H1 (cell line): ENCODE measurements around the gene FASLG. TPM values are rescaled to one million over a fixed set of nuclear protein-coding genes. Genes with fewer than 3 reads are reported as not detected.

Experiments used
- CTCF ChIA-PET: fragments of 300-600 bp; sonication (Branson Sonifier 250); formaldehyde crosslinking; loops from one replicate; lab custom pipeline; 2021; ENCODE audit not compliant: partially characterized antibody; lab: Charles Lee
- POLR2A ChIA-PET: fragments of 300-600 bp; sonication (Branson Sonifier 250); formaldehyde crosslinking; loops from one replicate; lab custom pipeline; 2021; ENCODE audit warnings: inconsistent platforms; ENCODE audit not compliant: partially characterized antibody; lab: Charles Lee
- DNase-seq, 2 experiments: peaks; one replicate each; pipeline versions ENCODE4 v3.0.0 to v3.0.0-alpha.2; 2010 to 2022; ENCODE audit warnings: low spot score in 2 of 2, low read depth in 1 of 2, mixed read lengths in 1 of 2
- FAIRE-seq: peaks from 2 replicates; lab custom pipeline; 2011; peaks lifted over from hg19 to GRCh38; lab: Jason Lieb, UNC
- H2AFZ ChIP-seq: 2 replicates; pipeline ENCODE4 v1.8.1; 2012; ENCODE audit warnings: low read length, inconsistent platforms
- H2AK5ac ChIP-seq: 2 replicates; pipeline ENCODE4 v1.6.1; 2013; ENCODE audit warnings: low read depth, low read length
- H2BK120ac ChIP-seq: replicated peaks from 2 replicates; pipeline ENCODE3; 2013; ENCODE audit warnings: low read depth, low read length, inconsistent platforms
- H2BK12ac ChIP-seq: 2 replicates; pipeline ENCODE4 v1.6.1; 2013; ENCODE audit warnings: low read depth, low read length
- H2BK15ac ChIP-seq: 2 replicates; pipeline ENCODE4 v1.6.1; 2013; ENCODE audit warnings: low read length
- H2BK20ac ChIP-seq: 2 replicates; pipeline ENCODE4 v1.6.1; 2013; ENCODE audit warnings: low read length
- H2BK5ac ChIP-seq: 2 replicates; pipeline ENCODE4 v1.6.1; 2013; ENCODE audit warnings: low read depth, low read length
- H3K14ac ChIP-seq: 2 replicates; pipeline ENCODE4 v1.6.1; 2013; ENCODE audit warnings: inconsistent platforms; ENCODE audit not compliant: insufficient read length
- H3K18ac ChIP-seq: 2 replicates; pipeline ENCODE4 v1.6.1; 2013; ENCODE audit warnings: low read length; ENCODE audit errors: extremely low read depth
- H3K23ac ChIP-seq: 2 replicates; pipeline ENCODE4 v1.6.1; 2013; ENCODE audit warnings: inconsistent platforms; ENCODE audit not compliant: insufficient read length
- H3K23me2 ChIP-seq: 2 replicates; pipeline ENCODE4 v1.6.1; 2013; ENCODE audit warnings: low read depth, low read length
- H3K27ac ChIP-seq: 2 replicates; pipeline ENCODE4 v1.6.1; 2011; ENCODE audit warnings: low read depth, low read length, inconsistent platforms
- H3K27me3 ChIP-seq, 4 experiments: replicated peaks in 1 of 4; 1 replicate in 1 of 4; 2 replicates in 3 of 4; pipeline versions ENCODE4 v1.6.1 to v1.8.1; 2011 to 2013; ENCODE audit warnings: low read length in 3 of 4, mild to moderate bottlenecking in 3 of 4, inconsistent platforms in 2 of 4, mixed read lengths in 2 of 4, moderate library complexity in 1 of 4; ENCODE audit not compliant: control insufficient read depth in 3 of 4, insufficient read depth in 3 of 4; ENCODE audit errors: extremely low read depth in 1 of 4
- H3K36me3 ChIP-seq, 4 experiments: 2 replicates each; pipeline versions ENCODE4 v1.6.1 to v1.8.1; 2011 to 2013; ENCODE audit warnings: mild to moderate bottlenecking in 4 of 4, low read length in 3 of 4, moderate library complexity in 2 of 4, control low read depth in 1 of 4, inconsistent platforms in 1 of 4; ENCODE audit not compliant: insufficient read depth in 4 of 4, control insufficient read depth in 2 of 4
- H3K4ac ChIP-seq: replicated peaks from 2 replicates; pipeline ENCODE3; 2013; ENCODE audit warnings: low read length, low read depth, mixed read lengths, inconsistent platforms; ENCODE audit not compliant: insufficient read length
- H3K4me1 ChIP-seq, 4 experiments: replicated peaks in 1 of 4; 1 replicate in 1 of 4; 2 replicates in 3 of 4; pipeline versions ENCODE4 v1.6.1 to v1.8.1; 2011 to 2013; ENCODE audit warnings: low read length in 3 of 4, inconsistent platforms in 2 of 4, mixed read lengths in 1 of 4; ENCODE audit not compliant: insufficient read depth in 4 of 4, control insufficient read depth in 3 of 4
- H3K4me2 ChIP-seq, 2 experiments: 2 replicates each; pipeline versions ENCODE4 v1.6.1 to v1.8.1; 2011 to 2013; ENCODE audit warnings: low read depth in 2 of 2, low read length in 2 of 2, control low read depth in 1 of 2, inconsistent platforms in 1 of 2, mild to moderate bottlenecking in 1 of 2; ENCODE audit not compliant: insufficient read depth in 1 of 2
- H3K4me3 ChIP-seq, 4 experiments: fragments of 200-600, 300-600 bp in 1 of 4; sonication (generic), shearing (Covaris generic), sonication (Bioruptor Twin) in 1 of 4; 2 replicates each; pipeline versions ENCODE4 v1.5.1 to v1.8.1; 2011 to 2016; ENCODE audit warnings: low read length in 4 of 4, low read depth in 3 of 4, control low read depth in 2 of 4, inconsistent platforms in 2 of 4, mild to moderate bottlenecking in 2 of 4, mixed read lengths in 1 of 4, moderate library complexity in 1 of 4; ENCODE audit not compliant: insufficient read depth in 2 of 4; ENCODE audit errors: extremely low read depth in 1 of 4
- H3K56ac ChIP-seq: replicated peaks from 2 replicates; pipeline ENCODE3; 2013; ENCODE audit warnings: low read depth, mild to moderate bottlenecking, mixed read lengths, low read length, inconsistent platforms; ENCODE audit not compliant: insufficient read length
- H3K79me1 ChIP-seq: 2 replicates; pipeline ENCODE4 v1.6.1; 2013; ENCODE audit warnings: low read depth, low read length, control low read depth
- H3K79me2 ChIP-seq, 2 experiments: 2 replicates each; pipeline versions ENCODE4 v1.6.1 to v1.8.1; 2012 to 2013; ENCODE audit warnings: low read length in 2 of 2, mild to moderate bottlenecking in 2 of 2, inconsistent platforms in 1 of 2; ENCODE audit not compliant: insufficient read depth in 2 of 2, control insufficient read depth in 1 of 2
- H3K9ac ChIP-seq, 4 experiments: replicated peaks in 1 of 4; 1 replicate in 1 of 4; 2 replicates in 3 of 4; pipeline versions ENCODE4 v1.6.1 to v1.8.1; 2011 to 2013; ENCODE audit warnings: low read depth in 3 of 4, low read length in 3 of 4, control low read depth in 2 of 4, mild to moderate bottlenecking in 2 of 4, moderate library complexity in 2 of 4, inconsistent platforms in 1 of 4; ENCODE audit errors: extremely low read depth in 1 of 4
- H3K9me3 ChIP-seq, 2 experiments: 2 replicates each; pipeline versions ENCODE4 v1.6.1 to v1.8.1; 2012 to 2013; ENCODE audit warnings: mild to moderate bottlenecking in 2 of 2, moderate library complexity in 2 of 2, control low read depth in 1 of 2, inconsistent platforms in 1 of 2, low read depth in 1 of 2, low read length in 1 of 2, mixed read lengths in 1 of 2; ENCODE audit not compliant: insufficient read depth in 2 of 2
- H4K20me1 ChIP-seq, 2 experiments: replicated peaks in 1 of 2; 2 replicates each; pipeline versions ENCODE3 to v1.8.1; 2011 to 2013; ENCODE audit warnings: inconsistent platforms in 2 of 2, low read length in 2 of 2, mild to moderate bottlenecking in 1 of 2; ENCODE audit not compliant: insufficient read depth in 2 of 2, control insufficient read depth in 1 of 2
- H4K5ac ChIP-seq: 2 replicates; pipeline ENCODE4 v1.6.1; 2013; ENCODE audit warnings: low read length, low read depth, mixed read lengths, inconsistent platforms; ENCODE audit not compliant: insufficient read length
- H4K8ac ChIP-seq: 2 replicates; pipeline ENCODE4 v1.8.0; 2013; ENCODE audit warnings: mild to moderate bottlenecking, moderate library complexity, low read length, inconsistent platforms; ENCODE audit not compliant: insufficient read depth; ENCODE audit errors: extremely low read depth
- H4K91ac ChIP-seq: replicated peaks from 2 replicates; pipeline ENCODE3; 2013; ENCODE audit warnings: low read length, mixed read lengths, inconsistent platforms; ENCODE audit not compliant: insufficient read length
- CHD1 ChIP-seq: IDR thresholded peaks from 2 replicates; pipeline ENCODE4 v1.6.1; 2012; ENCODE audit warnings: low read depth, low read length, improper control_type of control experiment
- CREB1 ChIP-seq: IDR thresholded peaks from 2 replicates; pipeline ENCODE4 v1.6.1; 2012; ENCODE audit warnings: inconsistent platforms
- CTBP2 ChIP-seq: IDR thresholded peaks from 2 replicates; pipeline ENCODE4 v1.7.0; 2011; ENCODE audit warnings: borderline replicate concordance, mild to moderate bottlenecking, moderate library complexity, mixed read lengths, low read length; ENCODE audit not compliant: insufficient read depth, insufficient read length
- GABPA ChIP-seq: IDR thresholded peaks from 2 replicates; pipeline ENCODE4 v1.6.1; 2011; ENCODE audit warnings: mild to moderate bottlenecking, low read length, moderate library complexity, borderline replicate concordance; ENCODE audit not compliant: insufficient read depth
- JUN ChIP-seq: IDR thresholded peaks from 2 replicates; pipeline ENCODE4 v1.6.1; 2011; ENCODE audit warnings: low read depth, mild to moderate bottlenecking, improper control_type of control experiment, low read length
- NANOG ChIP-seq: IDR thresholded peaks from 2 replicates; pipeline ENCODE4 v1.6.1; 2011; ENCODE audit warnings: low read length, low read depth, mild to moderate bottlenecking, inconsistent platforms; ENCODE audit not compliant: insufficient read depth, poor library complexity, severe bottlenecking
- POLR2A ChIP-seq, 2 experiments: IDR thresholded peaks; 1 replicate in 1 of 2; 2 replicates in 1 of 2; pipeline ENCODE4 v1.6.1; 2011; ENCODE audit warnings: low read depth in 2 of 2, low read length in 2 of 2, mild to moderate bottlenecking in 2 of 2; ENCODE audit errors: control extremely low read depth in 1 of 2
- POU5F1 ChIP-seq: IDR thresholded peaks from 2 replicates; pipeline ENCODE4 v1.6.1; 2011; ENCODE audit warnings: low read depth, mild to moderate bottlenecking, low read length, moderate library complexity
- RBBP5 ChIP-seq: IDR thresholded peaks from 2 replicates; pipeline ENCODE4 v1.7.1; 2012; ENCODE audit warnings: low read depth, mild to moderate bottlenecking, inconsistent platforms, low read length, moderate library complexity, borderline replicate concordance
- SP2 ChIP-seq: IDR thresholded peaks from 2 replicates; pipeline ENCODE4 v1.6.1; 2012; ENCODE audit warnings: mild to moderate bottlenecking, low read length, inconsistent platforms
- ZNF274 ChIP-seq: IDR thresholded peaks from 2 replicates; pipeline ENCODE4 v1.7.0; 2012; ENCODE audit warnings: low read length, borderline replicate concordance; ENCODE audit errors: extremely low read depth
- WGBS, 2 experiments: shearing (Covaris generic) in 1 of 2; methylation state at CpG; one replicate each; pipeline versions ENCODE4 v1.1.6 to v1.1.7; 2013 to 2015; ENCODE audit warnings: low lambda C conversion rate in 2 of 2, mixed read lengths in 2 of 2, inconsistent platforms in 1 of 2, low coverage in 1 of 2, missing lambda C conversion rate in 1 of 2; ENCODE audit not compliant: insufficient replicate concordance in 2 of 2, insufficient coverage in 1 of 2, insufficient read length in 1 of 2; ENCODE audit errors: extremely low coverage in 1 of 2, missing lambda C conversion rate in 1 of 2; 5-methylcytosine and 5-hydroxymethylcytosine counted together
- polyA plus RNA-seq, 7 experiments: library from polyadenylated mRNA; depleted of rRNA in 3 of 7; stranded (reverse) in 5 of 7; unstranded in 2 of 7; fragments of >200 nt in 5 of 7; fragments of 200-250 nt in 2 of 7; gene quantifications; 1 replicate in 5 of 7; 2 replicates in 1 of 7; 4 replicates in 1 of 7; pipeline versions ENCODE4 v1.2.1 to v1.2.3, GENCODE V29; 2011 to 2013; ENCODE audit warnings: missing spikeins in 2 of 7, mixed read lengths in 2 of 7
- total RNA-seq: library from RNA; stranded (reverse); fragmentation: NEBNext Ultra II Directional; extraction: Animal tissue kit (Norgen Biotek cat#: 25700); gene quantifications from 2 replicates; pipeline ENCODE4 v1.2.1, GENCODE V29; 2021
- TF ChIP-seq, protein P1 (sequence below): IDR thresholded peaks from 2 replicates; pipeline ENCODE4 v1.6.1; 2012; ENCODE audit warnings: low read length, inconsistent platforms
- TF ChIP-seq, protein P2 (sequence below): IDR thresholded peaks from 2 replicates; pipeline ENCODE4 v1.6.1; 2011; ENCODE audit warnings: low read depth, mild to moderate bottlenecking, low read length; ENCODE audit not compliant: insufficient read depth

Gene FASLG
- total and polyA plus RNA-seq, 2 of the 8 experiments (the other 6 are each of a cell fraction or from before 2014, with no cell fraction given) = not detected

DNA sequence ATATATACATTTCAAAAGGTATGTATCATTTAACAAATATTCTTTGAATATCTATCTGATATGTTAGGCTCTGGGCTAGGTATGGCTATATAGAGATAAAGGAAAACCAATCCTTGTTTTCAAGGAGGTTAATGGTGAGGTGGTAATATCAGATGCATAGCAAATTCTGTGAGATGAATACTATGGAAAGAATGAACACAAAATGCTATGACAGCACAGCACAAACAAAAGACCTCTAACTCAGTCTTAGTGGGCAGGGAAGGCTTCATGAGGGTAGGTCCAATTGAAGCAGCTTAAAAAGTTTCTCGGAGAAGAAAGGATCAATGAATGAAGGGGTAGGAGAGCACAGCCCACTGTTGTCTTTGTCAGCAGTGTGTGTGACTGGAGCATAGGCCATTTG, 27.2 kb downstream of the FASLG start:
- Histone ChIP-seq H3K27me3 (no peaks in the 10 kb centered on the region), H3K9ac (no peak overlapping the region), H4K20me1 (no peaks in the 10 kb centered on the region), H3K79me2 (no peaks in the 10 kb centered on the region), H3K36me3 (no peaks in the 10 kb centered on the region), H2BK20ac (no peak overlapping the region), H3K4me3 (no peak overlapping the region), H2AK5ac (no peak overlapping the region), H2AFZ (no peak overlapping the region), H2BK120ac (no peak overlapping the region), H3K79me1 (no peaks in the 10 kb centered on the region), H3K27ac (no peak overlapping the region), H3K14ac (no peak overlapping the region), H3K56ac (no peak overlapping the region), H3K4me1 (peaks cover 0 to 8% (median 0%) of the 10 kb centered on the region in 4 experiments; a peak in 2 of 7 replicates), H3K18ac (no peak overlapping the region), H3K23me2 (no peaks in the 10 kb centered on the region), H4K8ac (no peak overlapping the region), H4K5ac (no peak overlapping the region), H2BK5ac (no peak overlapping the region), H2BK12ac (no peak overlapping the region), H2BK15ac (no peak overlapping the region), H4K91ac (no peak overlapping the region), H3K4me2 (no peak overlapping the region), H3K23ac (no peak overlapping the region), H3K9me3 (no peaks in the 10 kb centered on the region), H3K4ac (no peak overlapping the region)
- FAIRE-seq = no peak
- 78% methylated on average over 1 of the region's 1 CpG; no CpG with 5 or more reads in 1 of the 2 experiments for WGBS, 2 experiments
- DNase-seq = no peak
- POLR2A ChIA-PET = no interaction called here
- CTCF ChIA-PET = interaction anchor here (0.7 to 2.2 kb wide), 3 partner anchors 37 to 75 kb away, joined by 3 to 7 read pairs (median 3); no protein-coding TSS in a partner anchor
- TF ChIP-seq JUN = no peak
- TF ChIP-seq NANOG = no peak
- no peak for TF ChIP-seq RBBP5
- no peak for TF ChIP-seq ZNF274
- TF ChIP-seq, protein P1, sequence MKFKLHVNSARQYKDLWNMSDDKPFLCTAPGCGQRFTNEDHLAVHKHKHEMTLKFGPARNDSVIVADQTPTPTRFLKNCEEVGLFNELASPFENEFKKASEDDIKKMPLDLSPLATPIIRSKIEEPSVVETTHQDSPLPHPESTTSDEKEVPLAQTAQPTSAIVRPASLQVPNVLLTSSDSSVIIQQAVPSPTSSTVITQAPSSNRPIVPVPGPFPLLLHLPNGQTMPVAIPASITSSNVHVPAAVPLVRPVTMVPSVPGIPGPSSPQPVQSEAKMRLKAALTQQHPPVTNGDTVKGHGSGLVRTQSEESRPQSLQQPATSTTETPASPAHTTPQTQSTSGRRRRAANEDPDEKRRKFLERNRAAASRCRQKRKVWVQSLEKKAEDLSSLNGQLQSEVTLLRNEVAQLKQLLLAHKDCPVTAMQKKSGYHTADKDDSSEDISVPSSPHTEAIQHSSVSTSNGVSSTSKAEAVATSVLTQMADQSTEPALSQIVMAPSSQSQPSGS = no peak
- no peak for TF ChIP-seq GABPA
- TF ChIP-seq CREB1 = no peak
- TF ChIP-seq SP2 = no peak
- no peak for TF ChIP-seq POLR2A (IDR thresholded peaks at IDR 0.05; ENCODE audit: control extremely low read depth in 1 of 2, low read depth in 2 of 2, low read length in 2 of 2)
- TF ChIP-seq CHD1 = no peak
- no peak for TF ChIP-seq POU5F1
- TF ChIP-seq, protein P2, sequence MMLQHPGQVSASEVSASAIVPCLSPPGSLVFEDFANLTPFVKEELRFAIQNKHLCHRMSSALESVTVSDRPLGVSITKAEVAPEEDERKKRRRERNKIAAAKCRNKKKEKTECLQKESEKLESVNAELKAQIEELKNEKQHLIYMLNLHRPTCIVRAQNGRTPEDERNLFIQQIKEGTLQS = no peak
- no peak for TF ChIP-seq CTBP2
